Peyer's patch (tissue), 4 donors: ENCODE measurements around the gene FUOM.

ENCODE experiments used
- CTCF ChIP-seq, 6 experiments: fragments of 450-650 bp in 4 of 6; fragments of 200-600 bp in 2 of 6; sonication (generic) in 1 of 6; IDR thresholded peaks; one replicate each; pipeline ENCODE4 v1.5.1; 2017 to 2019; ENCODE audit warnings: antibody characterized with exemption in 6 of 6, mild to moderate bottlenecking in 3 of 6, moderate library complexity in 1 of 6
- POLR2A ChIP-seq, 2 donors: fragments of 450-650 bp; IDR thresholded peaks; one replicate each; pipeline ENCODE4 v1.5.1; 2017; ENCODE audit warnings: antibody characterized with exemption in 2 of 2, mild to moderate bottlenecking in 2 of 2, moderate library complexity in 2 of 2

- TF ChIP-seq CTCF (IDR thresholded peaks at IDR 0.05) (no peak), POLR2A (IDR thresholded peaks at IDR 0.05) (no peak)
Observed at GRCh38 chr10:133379801-133380666, 22.2 kb upstream of the FUOM start.
